SK-N-SH (cell line): Measurements from ENCODE around the gene ZBTB22. TPM values are rescaled to one million over a fixed set of nuclear protein-coding genes. Genes with fewer than 3 reads are reported as not detected.
A peak's percentile ranks its signal among the peaks of the same experiment; 100 is the strongest.

Experiments used
- CTCF ChIA-PET: fragments of 300-600, 350-600 bp; formaldehyde crosslinking; extraction: SDS; loops from one replicate; lab custom pipeline; 2021; lab: Yijun Ruan, JAX
- POLR2A ChIA-PET: fragments of 350-600 bp; sonication (Branson Sonifier 250); formaldehyde crosslinking; extraction: SDS; loops from one replicate; lab custom pipeline; 2020; ENCODE audit warnings: antibody characterized with exemption, inconsistent platforms; lab: Yijun Ruan, JAX
- DNase-seq: peaks from one replicate; pipeline ENCODE4 v3.0.0; 2012
- H2AFZ ChIP-seq: fragments of 200-600 bp; sonication (generic); 2 replicates; pipeline ENCODE4 v1.8.1; 2016; ENCODE audit warnings: antibody characterized with exemption, mild to moderate bottlenecking, low read depth
- H3F3A ChIP-seq: fragments of 200-600 bp; sonication (generic); replicated peaks from 2 replicates; pipeline ENCODE3; 2016; ENCODE audit warnings: antibody characterized with exemption, mild to moderate bottlenecking; ENCODE audit not compliant: insufficient read depth
- H3K27ac ChIP-seq, 2 experiments: fragments of 200-500 bp in 1 of 2; fragments of 200-600 bp in 1 of 2; sonication (Bioruptor generic) in 1 of 2; sonication (generic), shearing (Covaris generic) in 1 of 2; 2 replicates each; pipeline versions ENCODE4 v1.5.1 to v1.6.1; 2014 to 2016; ENCODE audit warnings: low read depth in 2 of 2, inconsistent platforms in 1 of 2, low read length in 1 of 2, mild to moderate bottlenecking in 1 of 2, mixed read lengths in 1 of 2
- H3K27me3 ChIP-seq: fragments of 200-600 bp; sonication (generic), shearing (Covaris generic); 2 replicates; pipeline ENCODE4 v1.6.1; 2016; ENCODE audit warnings: mixed run types; ENCODE audit not compliant: insufficient read depth
- H3K36me3 ChIP-seq, 2 experiments: fragments of 200-500 bp in 1 of 2; fragments of 200-600 bp in 1 of 2; sonication (Bioruptor generic) in 1 of 2; sonication (generic) in 1 of 2; replicated peaks in 1 of 2; 2 replicates each; pipeline versions ENCODE3 to v1.5.1; 2014 to 2016; ENCODE audit warnings: low read length in 1 of 2, mild to moderate bottlenecking in 1 of 2; ENCODE audit not compliant: insufficient read depth in 2 of 2, control insufficient read depth in 1 of 2
- H3K4me1 ChIP-seq, 2 experiments: fragments of 200-500 bp in 1 of 2; fragments of 200-600 bp in 1 of 2; sonication (Bioruptor generic) in 1 of 2; sonication (generic), shearing (Covaris generic) in 1 of 2; 2 replicates each; pipeline versions ENCODE4 v1.5.1 to v1.6.1; 2014 to 2016; ENCODE audit warnings: low read depth in 1 of 2, low read length in 1 of 2, mixed run types in 1 of 2; ENCODE audit not compliant: insufficient read depth in 2 of 2, control insufficient read depth in 1 of 2
- H3K4me2 ChIP-seq: fragments of 200-600 bp; sonication (generic), shearing (Covaris generic); 2 replicates; pipeline ENCODE4 v1.6.1; 2017; ENCODE audit warnings: mixed run types
- H3K4me3 ChIP-seq, 2 experiments: fragments of 200-500 bp in 1 of 2; fragments of 200-600 bp in 1 of 2; sonication (Bioruptor generic) in 1 of 2; sonication (generic), shearing (Covaris generic) in 1 of 2; 2 replicates each; pipeline versions ENCODE4 v1.5.1 to v1.8.1; 2014 to 2016; ENCODE audit warnings: low read depth in 2 of 2, inconsistent platforms in 1 of 2, low read length in 1 of 2, mild to moderate bottlenecking in 1 of 2, mixed read lengths in 1 of 2, moderate library complexity in 1 of 2
- H3K79me2 ChIP-seq: fragments of 200-600 bp; sonication (generic); 2 replicates; pipeline ENCODE4 v1.8.1; 2017; ENCODE audit warnings: mild to moderate bottlenecking; ENCODE audit not compliant: insufficient read depth
- H3K9ac ChIP-seq: fragments of 200-600 bp; sonication (generic); 2 replicates; pipeline ENCODE4 v1.6.1; 2017; ENCODE audit warnings: mixed run types
- H3K9me2 ChIP-seq: fragments of 200-600 bp; sonication (generic); 2 replicates; pipeline ENCODE4 v1.6.1; 2017; ENCODE audit warnings: mixed run types
- H3K9me3 ChIP-seq: fragments of 200-600 bp; sonication (generic); 2 replicates; pipeline ENCODE4 v1.6.1; 2017; ENCODE audit warnings: mixed run types, mild to moderate bottlenecking, moderate library complexity
- H4K20me1 ChIP-seq: fragments of 200-600 bp; sonication (generic); 2 replicates; pipeline ENCODE4 v1.6.1; 2017; ENCODE audit warnings: mild to moderate bottlenecking, mixed run types; ENCODE audit not compliant: insufficient read depth
- CHD2 ChIP-seq: fragments of 150-350 bp; IDR thresholded peaks from 2 replicates; pipeline ENCODE4 v1.6.1; 2018; ENCODE audit warnings: low read length; ENCODE audit not compliant: partially characterized antibody
- ELF1 ChIP-seq: IDR thresholded peaks from 2 replicates; pipeline ENCODE4 v1.4.0; 2012
- MEF2A ChIP-seq: IDR thresholded peaks from 2 replicates; pipeline ENCODE4 v1.4.0; 2012; ENCODE audit warnings: low read depth, borderline replicate concordance
- MXI1 ChIP-seq: IDR thresholded peaks from 2 replicates; pipeline ENCODE4 v1.6.1; 2012; ENCODE audit warnings: mild to moderate bottlenecking, low read depth, low read length, improper control_type of control experiment
- NFIC ChIP-seq: IDR thresholded peaks from 2 replicates; pipeline ENCODE4 v1.4.0; 2012; ENCODE audit warnings: borderline replicate concordance
- NRF1 ChIP-seq: IDR thresholded peaks from 2 replicates; pipeline ENCODE4 v1.6.1; 2012; ENCODE audit warnings: low read depth, mild to moderate bottlenecking, low read length
- POLR2AphosphoS5 ChIP-seq: IDR thresholded peaks from 2 replicates; pipeline ENCODE4 v1.6.1; 2012; ENCODE audit warnings: low read depth, low read length
- RAD21 ChIP-seq: IDR thresholded peaks from 2 replicates; pipeline ENCODE4 v1.6.1; 2012; ENCODE audit warnings: mild to moderate bottlenecking, low read length
- RCOR1 ChIP-seq: fragments of 150-350 bp; IDR thresholded peaks from 2 replicates; pipeline ENCODE4 v1.6.1; 2017; ENCODE audit warnings: antibody characterized with exemption, low read length
- SIN3A ChIP-seq: IDR thresholded peaks from 2 replicates; pipeline ENCODE4 v1.6.1; 2012; ENCODE audit warnings: low read depth, mild to moderate bottlenecking, low read length, moderate library complexity, borderline replicate concordance
- TCF12 ChIP-seq: IDR thresholded peaks from 2 replicates; pipeline ENCODE4 v1.4.0; 2012
- YY1 ChIP-seq: IDR thresholded peaks from 2 replicates; pipeline ENCODE4 v1.4.0; 2012; ENCODE audit warnings: low read depth, mild to moderate bottlenecking
- WGBS: methylation state at CpG from one replicate; pipeline ENCODE4 v1.1.6; 2017; ENCODE audit warnings: low lambda C conversion rate; 5-methylcytosine and 5-hydroxymethylcytosine counted together
- polyA plus RNA-seq, 3 experiments: library from polyadenylated mRNA; depleted of rRNA; stranded (reverse); fragments of >200 nt; gene quantifications; 2 replicates each; pipeline ENCODE4 v1.2.3, GENCODE V29; 2012
- TF ChIP-seq, protein P1 (sequence below): IDR thresholded peaks from 2 replicates; pipeline ENCODE4 v1.6.1; 2012; ENCODE audit warnings: mild to moderate bottlenecking, low read depth, low read length, moderate library complexity
- TF ChIP-seq, protein P2 (sequence below): fragments of 200-600 bp; sonication (generic); IDR thresholded peaks from 2 replicates; pipeline ENCODE4 v1.6.1; 2017; ENCODE audit warnings: antibody characterized with exemption, mild to moderate bottlenecking, moderate library complexity
- TF ChIP-seq, protein P3 (sequence below): fragments of 150-350 bp; IDR thresholded peaks from 2 replicates; pipeline ENCODE4 v1.6.1; 2016; ENCODE audit warnings: mild to moderate bottlenecking, low read depth, low read length

ZBTB22 gene
- polyA plus RNA-seq, 1 of the 3 experiments (the other 2 are of a cell fraction), result 19.5 TPM

DNA sequence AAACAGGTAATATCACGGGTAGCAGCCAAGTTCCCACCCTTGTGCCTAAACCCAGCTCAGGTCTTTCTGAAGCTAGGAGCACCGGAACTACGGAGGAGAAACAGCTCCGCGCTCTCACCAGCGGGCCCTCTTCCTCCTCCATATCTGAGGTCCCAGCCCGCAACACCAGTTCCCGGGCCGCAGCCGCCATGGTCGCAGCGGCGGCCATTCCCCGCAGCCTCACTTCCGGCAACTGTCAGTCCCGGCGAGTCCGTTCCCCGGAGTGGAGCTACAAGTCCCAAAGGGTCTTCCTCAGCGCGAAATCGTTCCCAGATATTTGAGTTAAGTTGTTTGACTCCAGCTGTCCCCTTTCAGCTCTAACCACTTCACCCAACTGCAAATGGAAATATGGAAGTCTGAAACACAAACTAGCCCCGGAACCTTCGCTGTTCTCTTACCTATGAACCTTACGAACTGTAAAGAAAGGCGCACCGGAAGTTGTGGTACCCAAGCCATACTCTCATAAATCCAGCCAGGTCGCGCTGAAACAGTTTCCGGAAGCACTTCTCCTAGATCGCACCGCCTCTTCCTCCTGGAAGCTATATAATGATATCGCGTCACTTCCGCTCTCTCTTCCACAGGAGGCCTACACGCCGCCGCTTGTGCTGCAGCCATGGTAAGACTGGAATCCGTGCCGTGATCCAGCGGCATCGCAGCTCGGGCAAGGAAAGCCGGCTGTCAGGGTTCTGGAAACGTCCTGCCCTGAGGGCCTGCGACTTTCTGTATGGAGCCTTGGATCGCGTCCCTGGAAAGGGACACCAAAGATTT is 45.9 kb downstream of the ZBTB22 start, which contains the start of the genes RPS18 and VPS52 (continued):
- TF ChIP-seq, protein P1, sequence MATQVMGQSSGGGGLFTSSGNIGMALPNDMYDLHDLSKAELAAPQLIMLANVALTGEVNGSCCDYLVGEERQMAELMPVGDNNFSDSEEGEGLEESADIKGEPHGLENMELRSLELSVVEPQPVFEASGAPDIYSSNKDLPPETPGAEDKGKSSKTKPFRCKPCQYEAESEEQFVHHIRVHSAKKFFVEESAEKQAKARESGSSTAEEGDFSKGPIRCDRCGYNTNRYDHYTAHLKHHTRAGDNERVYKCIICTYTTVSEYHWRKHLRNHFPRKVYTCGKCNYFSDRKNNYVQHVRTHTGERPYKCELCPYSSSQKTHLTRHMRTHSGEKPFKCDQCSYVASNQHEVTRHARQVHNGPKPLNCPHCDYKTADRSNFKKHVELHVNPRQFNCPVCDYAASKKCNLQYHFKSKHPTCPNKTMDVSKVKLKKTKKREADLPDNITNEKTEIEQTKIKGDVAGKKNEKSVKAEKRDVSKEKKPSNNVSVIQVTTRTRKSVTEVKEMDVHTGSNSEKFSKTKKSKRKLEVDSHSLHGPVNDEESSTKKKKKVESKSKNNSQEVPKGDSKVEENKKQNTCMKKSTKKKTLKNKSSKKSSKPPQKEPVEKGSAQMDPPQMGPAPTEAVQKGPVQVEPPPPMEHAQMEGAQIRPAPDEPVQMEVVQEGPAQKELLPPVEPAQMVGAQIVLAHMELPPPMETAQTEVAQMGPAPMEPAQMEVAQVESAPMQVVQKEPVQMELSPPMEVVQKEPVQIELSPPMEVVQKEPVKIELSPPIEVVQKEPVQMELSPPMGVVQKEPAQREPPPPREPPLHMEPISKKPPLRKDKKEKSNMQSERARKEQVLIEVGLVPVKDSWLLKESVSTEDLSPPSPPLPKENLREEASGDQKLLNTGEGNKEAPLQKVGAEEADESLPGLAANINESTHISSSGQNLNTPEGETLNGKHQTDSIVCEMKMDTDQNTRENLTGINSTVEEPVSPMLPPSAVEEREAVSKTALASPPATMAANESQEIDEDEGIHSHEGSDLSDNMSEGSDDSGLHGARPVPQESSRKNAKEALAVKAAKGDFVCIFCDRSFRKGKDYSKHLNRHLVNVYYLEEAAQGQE, result peak; percentile 71; the same call in 1 of the 2 replicates
- TF ChIP-seq TCF12 (peak; percentile 46; the same call in 1 of the 2 replicates), NFIC (0 out of 2 replicates have a peak, but pooled peaks have one; percentile 45), NRF1 (no peak), MXI1 (peak; percentile 93), MEF2A (no peak; the same call in 1 of the 2 replicates), CHD2 (peak; percentile 66), POLR2AphosphoS5 (peak; percentile 99)
- TF ChIP-seq, protein P2, sequence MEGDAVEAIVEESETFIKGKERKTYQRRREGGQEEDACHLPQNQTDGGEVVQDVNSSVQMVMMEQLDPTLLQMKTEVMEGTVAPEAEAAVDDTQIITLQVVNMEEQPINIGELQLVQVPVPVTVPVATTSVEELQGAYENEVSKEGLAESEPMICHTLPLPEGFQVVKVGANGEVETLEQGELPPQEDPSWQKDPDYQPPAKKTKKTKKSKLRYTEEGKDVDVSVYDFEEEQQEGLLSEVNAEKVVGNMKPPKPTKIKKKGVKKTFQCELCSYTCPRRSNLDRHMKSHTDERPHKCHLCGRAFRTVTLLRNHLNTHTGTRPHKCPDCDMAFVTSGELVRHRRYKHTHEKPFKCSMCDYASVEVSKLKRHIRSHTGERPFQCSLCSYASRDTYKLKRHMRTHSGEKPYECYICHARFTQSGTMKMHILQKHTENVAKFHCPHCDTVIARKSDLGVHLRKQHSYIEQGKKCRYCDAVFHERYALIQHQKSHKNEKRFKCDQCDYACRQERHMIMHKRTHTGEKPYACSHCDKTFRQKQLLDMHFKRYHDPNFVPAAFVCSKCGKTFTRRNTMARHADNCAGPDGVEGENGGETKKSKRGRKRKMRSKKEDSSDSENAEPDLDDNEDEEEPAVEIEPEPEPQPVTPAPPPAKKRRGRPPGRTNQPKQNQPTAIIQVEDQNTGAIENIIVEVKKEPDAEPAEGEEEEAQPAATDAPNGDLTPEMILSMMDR, result no peak

DNA sequence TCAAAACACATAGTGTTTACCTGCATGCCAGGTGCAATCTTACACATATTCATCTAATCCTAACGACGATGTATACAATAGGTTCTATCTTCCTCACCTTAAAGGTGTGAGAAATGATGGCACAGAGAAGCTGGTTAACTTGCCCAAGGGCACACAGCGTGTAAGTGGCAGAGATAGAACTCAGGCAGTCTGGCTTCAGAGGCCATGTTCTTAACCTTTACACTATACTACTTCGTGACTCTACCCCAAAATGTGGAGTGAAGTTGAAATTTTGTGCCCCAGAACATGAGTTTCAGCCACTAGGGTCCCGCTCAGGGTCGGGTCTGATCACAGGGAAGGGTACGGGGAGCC is 46.5 kb downstream of the ZBTB22 start:
- CTCF ChIA-PET, result interaction anchor here (1.0 to 3.5 kb wide), 7 partner anchors 8 to 283 kb away, joined by 3 to 18 read pairs (median 4); partner anchors contain the start of genes RGL2 and ZBTB22
- Histone ChIP-seq H3K4me3 (peak overlapping the region; percentile 76 to 91), H3K27ac (peak overlapping the region; percentile 88 to 99), H3K9me2 (no peaks in the 10 kb centered on the region), H3K79me2 (peaks cover 63% of the 10 kb centered on the region), H3K9ac (peak overlapping the region; percentile 76), H3F3A (peaks cover 39% of the 10 kb centered on the region), H3K4me1 (peaks cover 25 to 35% of the 10 kb centered on the region in 2 experiments; a peak in 3 of 4 replicates), H3K27me3 (no peaks in the 10 kb centered on the region), H3K36me3 (peaks cover 63 to 65% of the 10 kb centered on the region in 2 experiments), H2AFZ (peak overlapping the region; percentile 86), H3K9me3 (no peaks in the 10 kb centered on the region), H4K20me1 (peaks cover 38% of the 10 kb centered on the region), H3K4me2 (peak overlapping the region; percentile 94)
- TF ChIP-seq RAD21 (no peak), RCOR1 (0 out of 2 replicates have a peak, but pooled peaks have one; percentile 38), SIN3A (no peak), CHD2 (peak; percentile 19), YY1 (no peak), ELF1 (no peak), MXI1 (peak; percentile 35; the same call in 1 of the 2 replicates), NRF1 (no peak)
- TF ChIP-seq, protein P3, sequence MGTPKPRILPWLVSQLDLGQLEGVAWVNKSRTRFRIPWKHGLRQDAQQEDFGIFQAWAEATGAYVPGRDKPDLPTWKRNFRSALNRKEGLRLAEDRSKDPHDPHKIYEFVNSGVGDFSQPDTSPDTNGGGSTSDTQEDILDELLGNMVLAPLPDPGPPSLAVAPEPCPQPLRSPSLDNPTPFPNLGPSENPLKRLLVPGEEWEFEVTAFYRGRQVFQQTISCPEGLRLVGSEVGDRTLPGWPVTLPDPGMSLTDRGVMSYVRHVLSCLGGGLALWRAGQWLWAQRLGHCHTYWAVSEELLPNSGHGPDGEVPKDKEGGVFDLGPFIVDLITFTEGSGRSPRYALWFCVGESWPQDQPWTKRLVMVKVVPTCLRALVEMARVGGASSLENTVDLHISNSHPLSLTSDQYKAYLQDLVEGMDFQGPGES, result no peak
- DNase-seq, result no peak
- 0% methylated on average over 4 of the region's 7 CpGs for WGBS
- POLR2A ChIA-PET, result interaction anchor here (1.6 to 2.2 kb wide), 8 partner anchors 9 to 300 kb away, joined by 3 to 19 read pairs (median 10); partner anchors contain the start of genes PFDN6, RGL2, RING1 and WDR46
